Fibroblast of skin of left biceps (primary cell): ENCODE measurements around the gene HSPB2.
"Not testable (repeated sequence)": the region's sequence is repeated elsewhere in the genome, so short reads cannot be mapped to it uniquely, and the experiment has no call there.

Experiments
- DNase-seq, 2 experiments: peaks; one replicate each; pipeline ENCODE4 v3.0.0-alpha.2; 2013; ENCODE audit warnings: low read depth in 2 of 2

Gene HSPB2

GRCh38 chr11:111913031-111913861, 712 bp downstream of the HSPB2 start:
- no peak for DNase-seq

- peak in 1 of 2 experiments; percentile 40 for DNase-seq
Measured at GRCh38 chr11:111913997-111914396, 1.5 kb downstream of the HSPB2 start.

GRCh38 chr11:111916768-111917167, 4.2 kb downstream of the HSPB2 start:
- no peak for DNase-seq

- no peak for DNase-seq
Measured at GRCh38 chr11:111917312-111917711, 4.8 kb downstream of the HSPB2 start.

- no peak for DNase-seq
Measured at GRCh38 chr11:111917788-111918187, 5.3 kb downstream of the HSPB2 start.

GRCh38 chr11:111918390-111919256, 6.1 kb downstream of the HSPB2 start, which contains the start of gene C11orf52:
C11orf52 (plus strand) TSS chr11:111918913; CDS start chr11:111918973, 60 bp downstream.
- no peak for DNase-seq

GRCh38 chr11:111920908-111921307, 8.4 kb downstream of the HSPB2 start:
- no peak for DNase-seq

- DNase-seq, result no peak
Measured at GRCh38 chr11:111921541-111922230, 9.2 kb downstream of the HSPB2 start.

- peak; percentile 71 to 79 for DNase-seq
Measured at GRCh38 chr11:111922803-111923202, 10.3 kb downstream of the HSPB2 start.

GRCh38 chr11:111923351-111923788, 10.8 kb downstream of the HSPB2 start:
- peak in 1 of 2 experiments; percentile 31 for DNase-seq

- DNase-seq, result no peak
Measured at GRCh38 chr11:111923951-111924350, 11.4 kb downstream of the HSPB2 start.

GRCh38 chr11:111925953-111926352, 13.4 kb downstream of the HSPB2 start:
- no peak for DNase-seq

GRCh38 chr11:111926505-111927391, 14.2 kb downstream of the HSPB2 start:
- peak; percentile 93 to 94 for DNase-seq

GRCh38 chr11:111930472-111930871, 17.9 kb downstream of the HSPB2 start:
- no peak for DNase-seq

GRCh38 chr11:111932611-111932950, 20.0 kb downstream of the HSPB2 start:
- DNase-seq, result no peak

- DNase-seq, result not testable (repeated sequence)
Measured at GRCh38 chr11:111933176-111933575, 20.6 kb downstream of the HSPB2 start.

GRCh38 chr11:111933872-111934271, 21.3 kb downstream of the HSPB2 start:
- DNase-seq, result no peak

- no peak for DNase-seq
Measured at GRCh38 chr11:111934306-111934705, 21.8 kb downstream of the HSPB2 start.

- no peak for DNase-seq
Measured at GRCh38 chr11:111935317-111936039, 22.9 kb downstream of the HSPB2 start.

- no peak for DNase-seq
Measured at GRCh38 chr11:111936040-111936540, 23.6 kb downstream of the HSPB2 start.
